ENCODE results near the gene TBX10. TPM values are rescaled to one million over a fixed set of nuclear protein-coding genes. Genes with fewer than 3 reads are reported as not detected.

TBX10 gene
- total RNA-seq, 1 donor from 2014 or later, result not detected

GRCh38 chr11:67610302-67610868 is 29.2 kb downstream of the TBX10 start:
- Mint-ChIP-seq H3K27me3 (ENCODE audit: low read depth, unreplicated experiment) (no peaks in the 10 kb centered on the region), H3K27ac (ENCODE audit: unreplicated experiment) (no peak overlapping the region), H3K9me3 (ENCODE audit: unreplicated experiment) (no peaks in the 10 kb centered on the region), H3K4me1 (ENCODE audit: low read depth, unreplicated experiment) (peaks cover 4% of the 10 kb centered on the region), H3K4me3 (ENCODE audit: unreplicated experiment) (no peak overlapping the region), H3K36me3 (ENCODE audit: low read depth, unreplicated experiment) (peaks cover 2% of the 10 kb centered on the region)
- TF ChIP-seq CTCF (IDR thresholded peaks at IDR 0.05; ENCODE audit: insufficient read depth, low read depth, low read length) (no peak), EZH2 (IDR thresholded peaks at IDR 0.05; ENCODE audit: insufficient read depth, low read length) (no peak)
- H3K9me3 ChIP-seq (ENCODE audit: insufficient read depth, low read depth, low read length), result no peaks in the 10 kb centered on the region
- H3K4me1 ChIP-seq (ENCODE audit: insufficient read depth, low read length), result peaks cover 11% of the 10 kb centered on the region
- no peaks in the 10 kb centered on the region for H4K20me1 ChIP-seq (ENCODE audit: insufficient read depth, low read length)
- H3K4me3 ChIP-seq (ENCODE audit: insufficient read depth, low read depth, low read length), result no peak overlapping the region
- H3K9ac ChIP-seq (ENCODE audit: low read length), result no peak overlapping the region
- H3K36me3 ChIP-seq (ENCODE audit: insufficient read depth, low read length), result peaks cover 6% of the 10 kb centered on the region
- no peak overlapping the region for H2AFZ ChIP-seq (ENCODE audit: low read depth, low read length)
- no peak for FAIRE-seq
- no peaks in the 10 kb centered on the region for H3K27me3 ChIP-seq (ENCODE audit: insufficient read depth, low read length)
- H3K79me2 ChIP-seq (ENCODE audit: insufficient read depth, low read length), result peaks cover 17% of the 10 kb centered on the region
- H3K27ac ChIP-seq (ENCODE audit: low read depth, low read length), result no peak overlapping the region
- H3K4me2 ChIP-seq (ENCODE audit: low read length), result no peak overlapping the region
- no peak for DNase-seq (ENCODE audit: low read depth)

- Histone ChIP-seq H3K4me1 (ENCODE audit: insufficient read depth, low read length) (peaks cover 11% of the 10 kb centered on the region), H3K4me2 (ENCODE audit: low read length) (no peak overlapping the region)
Measured at GRCh38 chr11:67609316-67609715, 30.2 kb downstream of the TBX10 start.

More at GRCh38 chr11:67609316-67609715, 30.2 kb downstream of the TBX10 start:
- Histone ChIP-seq H3K9ac (ENCODE audit: low read length) (no peak overlapping the region), H3K9me3 (ENCODE audit: insufficient read depth, low read depth, low read length) (no peaks in the 10 kb centered on the region), H4K20me1 (ENCODE audit: insufficient read depth, low read length) (no peaks in the 10 kb centered on the region), H3K27ac (ENCODE audit: low read depth, low read length) (no peak overlapping the region), H3K4me3 (ENCODE audit: insufficient read depth, low read depth, low read length) (no peak overlapping the region), H3K79me2 (ENCODE audit: insufficient read depth, low read length) (peaks cover 17% of the 10 kb centered on the region), H3K27me3 (ENCODE audit: insufficient read depth, low read length) (no peaks in the 10 kb centered on the region), H3K36me3 (ENCODE audit: insufficient read depth, low read length) (peaks cover 6% of the 10 kb centered on the region), H2AFZ (ENCODE audit: low read depth, low read length) (no peak overlapping the region)
- H3K4me3 Mint-ChIP-seq (ENCODE audit: unreplicated experiment), result no peak overlapping the region
- DNase-seq (ENCODE audit: low read depth) (no peak), FAIRE-seq (no peak)
- TF ChIP-seq CTCF (IDR thresholded peaks at IDR 0.05; ENCODE audit: insufficient read depth, low read depth, low read length) (no peak), EZH2 (IDR thresholded peaks at IDR 0.05; ENCODE audit: insufficient read depth, low read length) (no peak)
- H3K9me3 Mint-ChIP-seq (ENCODE audit: unreplicated experiment), result no peaks in the 10 kb centered on the region
- no peak overlapping the region for H3K27ac Mint-ChIP-seq (ENCODE audit: unreplicated experiment)
- peaks cover 4% of the 10 kb centered on the region for H3K4me1 Mint-ChIP-seq (ENCODE audit: low read depth, unreplicated experiment)
- peaks cover 2% of the 10 kb centered on the region for H3K36me3 Mint-ChIP-seq (ENCODE audit: low read depth, unreplicated experiment)
- no peaks in the 10 kb centered on the region for H3K27me3 Mint-ChIP-seq (ENCODE audit: low read depth, unreplicated experiment)
